HPDE6-E6E7 (cell line): Measurements from ENCODE around the gene REXO1.
"Not testable (repeated sequence)": the region's sequence is repeated elsewhere in the genome, so short reads cannot be mapped to it uniquely, and the experiment has no call there.

Experiments used
- DNase-seq: peaks from one replicate; pipeline ENCODE4 v3.0.0; 2011; ENCODE audit warnings: missing footprints; ENCODE audit errors: extremely low spot score

Gene REXO1

DNA sequence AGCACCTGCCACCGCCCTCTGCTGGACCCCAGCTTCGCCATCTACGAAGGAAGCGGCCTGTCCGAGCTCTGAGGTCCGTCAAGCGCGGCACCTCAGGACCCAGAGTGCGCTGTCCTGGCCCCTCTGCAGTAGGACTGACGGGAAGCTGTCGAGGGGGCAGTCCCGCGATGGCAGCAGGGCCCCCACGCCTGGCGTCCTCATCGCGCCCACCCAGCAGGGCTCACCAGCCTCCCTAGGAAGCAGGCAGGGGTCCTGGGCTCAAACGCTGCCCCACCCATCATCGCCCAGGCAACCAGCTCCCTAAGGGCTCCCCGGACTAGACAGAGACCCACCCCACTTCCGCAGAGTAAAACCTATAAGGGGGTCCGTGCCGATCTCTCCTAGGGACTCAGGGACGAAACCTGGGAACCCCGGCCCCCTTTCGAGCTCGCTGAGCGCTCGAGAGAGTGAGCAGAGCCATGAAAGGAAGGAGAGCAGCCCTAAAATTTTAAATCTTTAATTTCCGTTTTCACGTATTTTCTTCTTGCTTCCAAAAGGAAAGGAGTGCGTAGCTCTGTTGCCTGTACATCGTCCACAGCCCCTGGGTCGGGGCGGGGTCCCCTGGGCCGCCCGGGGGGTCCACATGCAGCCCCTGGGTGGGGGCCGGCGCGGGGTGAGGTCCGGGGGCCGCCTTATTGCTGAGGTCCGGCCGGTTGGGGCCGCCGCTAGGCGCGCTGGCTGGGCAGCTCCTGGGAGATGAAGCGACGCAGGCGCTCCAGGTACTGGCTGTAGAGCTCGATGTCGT is 28.4 kb upstream of the REXO1 start:
- not testable (repeated sequence) for DNase-seq

DNA sequence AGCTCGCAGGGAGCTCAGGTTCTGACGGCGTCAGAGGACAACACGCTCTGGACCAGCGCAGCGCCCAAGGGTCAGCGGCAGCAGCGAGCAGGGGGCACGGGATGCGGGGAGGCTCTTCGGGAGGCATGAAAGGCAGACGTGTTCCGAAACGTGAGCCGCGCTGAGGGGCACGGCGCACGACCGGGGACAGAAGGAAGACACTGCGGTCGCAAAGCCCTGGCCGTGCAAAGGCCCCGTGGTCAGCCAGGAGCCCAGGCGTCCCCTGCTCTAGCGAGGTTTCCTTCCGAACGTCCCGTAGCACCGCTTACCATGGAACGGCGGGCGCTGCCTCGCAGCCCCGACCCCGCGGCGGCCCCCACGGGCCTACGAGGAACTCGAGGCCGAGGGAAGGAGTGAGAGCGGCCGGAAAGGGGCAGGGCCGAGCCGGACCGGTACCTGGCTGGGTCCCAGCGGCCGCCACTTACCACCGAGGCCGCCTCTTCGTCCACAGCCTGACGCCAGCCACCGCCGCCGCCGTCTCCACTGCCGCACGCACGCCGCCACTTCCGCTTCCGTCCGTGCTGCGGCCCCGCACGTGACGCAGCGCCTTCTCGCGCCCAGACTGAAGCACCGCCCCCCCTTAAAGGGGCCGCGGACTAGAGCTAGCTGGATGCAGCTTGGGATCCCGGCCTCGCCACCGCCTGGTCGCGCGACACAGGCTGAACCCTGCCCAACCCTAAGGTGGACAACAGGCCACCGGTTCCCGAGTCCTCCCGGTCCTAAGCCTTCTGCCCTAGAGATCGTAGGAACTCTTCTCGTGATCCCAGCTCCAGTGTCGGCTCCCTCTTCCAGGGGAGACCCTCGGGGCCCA is 27.6 kb upstream of the REXO1 start:
- DNase-seq = no peak

DNA sequence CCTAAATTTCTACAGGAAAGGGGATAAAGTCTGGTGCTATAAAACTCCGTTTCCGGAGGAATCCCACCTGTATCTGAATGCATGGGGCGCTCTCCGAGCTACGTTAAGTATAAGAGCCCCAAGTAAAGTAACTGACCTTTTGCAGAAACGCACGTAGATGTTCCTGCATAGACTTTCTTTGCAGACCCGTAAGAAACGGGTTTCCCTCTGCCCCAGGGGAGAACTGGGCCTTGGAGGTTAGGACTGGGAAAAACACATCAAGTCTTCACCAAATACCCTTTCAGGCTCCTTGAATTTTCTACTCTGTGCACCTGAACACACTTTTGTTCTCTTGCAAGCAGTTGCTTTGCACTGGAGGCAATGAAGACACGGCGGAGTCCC is 27.0 kb upstream of the REXO1 start:
- DNase-seq = not testable (repeated sequence)

DNA sequence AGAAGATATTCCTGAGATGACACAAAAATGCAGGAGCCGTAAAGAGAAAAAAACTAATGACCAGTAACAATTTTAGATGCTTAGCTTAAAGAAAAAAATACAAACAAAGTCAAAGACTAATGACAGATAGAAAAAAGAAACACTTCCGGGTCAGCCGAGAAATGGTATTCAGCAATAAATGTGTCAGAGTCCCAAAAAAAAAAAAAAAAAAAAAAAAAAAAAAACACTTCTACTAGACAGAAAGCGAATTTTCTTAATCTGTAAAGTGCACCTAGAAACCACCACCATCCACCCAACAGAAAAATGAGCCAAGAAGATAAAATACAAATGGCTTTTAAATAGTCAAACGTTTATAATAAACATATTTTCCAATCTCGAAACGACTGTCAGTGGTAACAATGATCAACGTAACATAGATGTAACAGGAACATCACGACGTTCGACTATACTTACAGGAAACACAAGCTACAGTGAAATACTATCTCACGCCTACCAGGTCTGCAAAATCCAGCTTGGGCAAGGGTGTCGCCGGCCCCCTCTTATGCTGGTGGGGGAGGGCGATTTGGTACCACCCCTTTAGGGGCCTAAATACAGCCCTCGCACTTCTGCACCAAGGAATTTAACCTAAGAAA is 26.4 kb upstream of the REXO1 start:
- DNase-seq = no peak

DNA sequence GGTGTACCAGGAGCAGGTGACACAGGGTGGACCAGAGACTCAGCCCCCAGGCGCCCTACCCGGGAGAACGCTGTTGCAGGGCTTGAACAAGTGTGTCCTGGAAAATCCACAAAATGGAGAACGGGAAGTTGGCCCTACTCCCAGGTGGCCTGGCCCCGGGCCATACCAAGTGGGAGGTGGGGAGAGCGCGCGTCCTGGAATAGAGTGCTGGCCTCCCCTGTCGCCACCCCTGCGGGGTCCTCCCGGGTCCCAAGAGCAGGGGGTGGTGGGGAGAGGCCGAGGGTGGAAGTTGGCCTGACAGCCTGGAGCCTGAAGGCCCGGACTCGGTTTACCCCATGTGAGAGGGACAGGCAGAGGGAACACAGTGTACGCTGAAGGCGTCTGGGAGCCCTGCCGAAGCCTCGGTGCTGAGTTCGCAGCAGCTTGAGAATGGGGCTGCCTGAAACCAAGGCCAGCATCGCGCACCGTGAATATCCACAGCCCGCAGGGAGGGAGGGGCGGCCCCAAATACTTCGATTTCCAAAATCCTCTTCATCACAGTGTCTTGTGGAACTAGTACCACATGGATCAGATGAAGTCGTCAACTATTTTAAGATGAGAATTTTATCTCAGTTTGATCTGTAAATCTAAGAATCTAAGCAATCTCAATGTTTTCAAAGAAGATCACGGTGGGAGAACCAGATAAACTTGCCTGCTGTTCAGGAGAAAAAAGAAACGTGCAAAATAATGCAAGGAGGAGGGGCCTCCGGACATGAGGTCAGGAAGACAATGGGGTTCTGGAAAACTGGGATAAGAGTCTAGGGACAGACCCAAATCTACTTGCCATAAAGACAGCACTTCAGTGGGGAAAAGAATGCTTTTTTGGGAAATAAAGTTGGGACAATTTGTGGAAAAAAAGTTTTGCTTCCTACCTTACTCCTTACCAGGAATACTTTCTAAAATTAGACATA is 25.5 kb upstream of the REXO1 start:
- DNase-seq = no peak

DNA sequence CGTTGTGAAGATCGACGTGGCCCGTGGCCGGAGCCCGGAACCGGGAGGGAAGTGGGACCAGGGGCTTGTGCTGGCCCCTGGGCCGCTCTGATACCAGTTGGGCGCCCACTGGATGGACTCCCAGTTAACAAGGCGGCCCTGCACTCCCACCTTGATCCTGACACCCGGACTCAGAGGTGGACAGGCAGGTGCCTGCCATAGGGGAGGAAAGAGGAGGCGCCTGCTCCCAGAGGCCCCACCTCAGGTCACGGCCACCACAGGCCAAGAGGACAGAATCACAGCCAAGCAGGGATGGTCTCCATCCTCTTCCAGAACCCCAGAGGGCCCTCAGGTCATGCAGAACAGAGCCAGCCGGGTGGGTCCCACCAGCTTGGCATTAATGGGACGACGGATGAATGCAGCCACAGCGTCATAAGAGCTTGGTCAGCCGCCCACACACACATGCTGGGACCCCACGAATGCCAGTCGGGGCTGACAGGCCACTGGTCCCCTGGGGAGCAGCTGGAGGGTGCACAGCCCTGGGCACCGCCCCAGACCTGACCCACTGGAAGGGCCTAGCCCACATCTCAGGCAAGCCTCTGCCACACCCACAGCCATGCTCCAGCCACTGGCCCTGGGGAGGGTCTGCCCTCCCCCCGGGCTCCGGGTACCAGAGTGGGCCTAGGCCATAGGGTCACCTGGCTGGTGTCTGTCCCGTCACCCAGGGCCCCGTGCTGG is 24.7 kb upstream of the REXO1 start:
- DNase-seq = no peak

DNA sequence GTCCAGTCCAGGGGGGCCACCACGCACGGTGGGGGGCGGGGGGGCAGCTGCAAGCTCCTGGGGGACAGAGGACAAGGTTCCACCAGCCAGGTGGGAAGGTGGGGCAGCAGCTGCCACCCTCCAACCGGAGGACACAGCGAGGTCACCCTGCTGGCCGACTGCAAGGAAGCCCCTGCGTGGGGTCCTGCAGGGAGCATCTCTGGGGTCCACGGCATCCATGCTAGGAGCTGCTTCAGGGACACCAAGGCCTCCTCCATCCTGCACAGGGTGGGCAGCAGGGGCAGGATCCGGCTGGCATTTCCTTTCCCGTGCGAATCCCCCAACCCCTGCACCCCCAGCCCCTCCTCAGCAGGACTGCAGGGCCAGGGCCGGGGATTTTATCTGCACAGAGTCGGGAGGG is 23.3 kb upstream of the REXO1 start:
- DNase-seq = no peak

DNA sequence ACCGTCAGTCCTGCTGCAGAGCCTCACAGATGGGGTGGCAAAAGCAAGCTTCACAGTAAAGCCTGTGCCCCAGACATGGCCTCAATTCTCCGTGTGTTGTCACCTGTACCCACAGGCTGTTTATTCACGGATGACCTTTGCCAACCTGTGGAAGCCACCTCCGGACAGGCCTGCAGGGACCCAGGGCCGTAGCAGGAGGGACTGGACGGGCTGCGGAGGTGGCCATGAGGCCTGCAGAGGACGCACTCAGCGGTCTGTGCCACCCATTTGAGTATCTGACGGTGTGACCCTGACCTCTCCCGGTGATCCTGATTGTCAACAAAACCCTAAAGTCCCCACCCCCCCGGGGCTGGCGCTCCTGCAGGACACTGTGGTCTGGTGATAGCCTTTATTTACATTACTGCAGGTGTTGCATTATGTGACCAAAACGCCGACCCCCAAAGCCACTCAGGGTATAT is 22.9 kb upstream of the REXO1 start:
- no peak for DNase-seq

DNA sequence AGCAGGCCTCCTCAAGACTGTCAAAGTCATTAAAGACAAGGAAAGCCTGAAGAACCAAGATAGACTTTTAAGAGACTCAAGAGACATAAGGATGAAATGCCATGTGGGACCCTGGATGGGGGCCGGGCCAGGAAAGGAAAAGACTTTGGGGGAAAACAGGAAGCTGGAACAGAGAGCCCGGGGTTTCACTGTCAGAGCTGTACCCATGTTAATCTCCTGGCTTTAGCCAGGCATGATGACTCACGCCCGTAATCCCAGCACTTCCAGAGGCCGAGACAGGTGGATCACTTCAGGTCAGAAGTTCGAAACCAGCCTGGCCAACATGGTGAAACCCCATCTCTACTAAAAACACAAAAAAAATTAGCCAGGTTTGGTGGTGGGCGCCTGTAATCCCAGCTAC is 20.7 kb upstream of the REXO1 start:
- DNase-seq = no peak

DNA sequence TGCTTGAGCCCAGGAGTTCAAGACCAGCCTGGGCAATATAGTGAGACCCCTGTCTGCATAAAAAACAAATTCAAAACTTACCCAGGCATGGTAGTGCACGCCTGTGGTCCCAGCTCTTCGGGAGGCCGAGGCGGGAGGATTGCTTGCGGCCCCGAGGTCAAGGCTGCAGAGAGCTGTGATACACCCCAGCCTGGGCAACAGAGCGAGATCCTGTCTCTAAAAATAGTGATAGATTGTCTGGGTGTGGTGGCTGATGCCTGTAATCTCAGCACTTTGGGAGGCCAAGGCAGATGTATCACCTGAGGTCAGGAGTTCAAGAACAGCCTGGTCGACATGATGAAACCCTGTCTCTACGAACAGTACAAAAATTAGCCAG is 19.1 kb upstream of the REXO1 start:
- no peak for DNase-seq

DNA sequence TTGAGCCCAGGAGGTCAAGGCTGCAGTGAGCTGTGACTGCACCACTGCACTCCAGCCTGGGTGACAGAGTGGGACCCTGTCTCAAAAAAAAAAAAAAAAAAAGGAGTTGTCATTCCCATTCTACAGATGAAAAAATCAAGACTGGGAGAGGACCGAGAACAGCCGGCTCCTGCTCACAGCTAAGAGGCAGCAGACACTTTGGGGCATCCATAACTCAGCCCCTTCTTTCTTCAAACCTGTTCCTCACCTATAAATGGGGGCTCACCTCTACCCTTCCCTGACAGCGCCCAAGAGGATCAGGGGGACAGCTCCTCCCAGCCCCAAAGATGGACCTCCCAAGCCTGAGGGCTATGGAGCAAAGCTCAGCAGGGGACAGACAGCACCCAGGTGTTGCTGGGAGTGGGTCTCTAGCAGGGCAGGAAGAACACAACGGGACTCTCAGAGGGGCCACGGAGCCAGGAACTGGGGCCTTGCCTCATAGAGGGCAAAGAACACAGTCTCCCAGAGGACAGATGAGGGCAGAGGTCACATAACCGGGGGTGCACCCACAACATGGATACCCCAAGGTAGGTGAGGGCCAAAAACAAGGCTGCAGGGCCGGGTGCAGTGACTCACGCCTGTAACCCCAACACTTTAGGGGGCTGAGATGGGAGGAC is 18.5 kb upstream of the REXO1 start:
- no peak for DNase-seq

DNA sequence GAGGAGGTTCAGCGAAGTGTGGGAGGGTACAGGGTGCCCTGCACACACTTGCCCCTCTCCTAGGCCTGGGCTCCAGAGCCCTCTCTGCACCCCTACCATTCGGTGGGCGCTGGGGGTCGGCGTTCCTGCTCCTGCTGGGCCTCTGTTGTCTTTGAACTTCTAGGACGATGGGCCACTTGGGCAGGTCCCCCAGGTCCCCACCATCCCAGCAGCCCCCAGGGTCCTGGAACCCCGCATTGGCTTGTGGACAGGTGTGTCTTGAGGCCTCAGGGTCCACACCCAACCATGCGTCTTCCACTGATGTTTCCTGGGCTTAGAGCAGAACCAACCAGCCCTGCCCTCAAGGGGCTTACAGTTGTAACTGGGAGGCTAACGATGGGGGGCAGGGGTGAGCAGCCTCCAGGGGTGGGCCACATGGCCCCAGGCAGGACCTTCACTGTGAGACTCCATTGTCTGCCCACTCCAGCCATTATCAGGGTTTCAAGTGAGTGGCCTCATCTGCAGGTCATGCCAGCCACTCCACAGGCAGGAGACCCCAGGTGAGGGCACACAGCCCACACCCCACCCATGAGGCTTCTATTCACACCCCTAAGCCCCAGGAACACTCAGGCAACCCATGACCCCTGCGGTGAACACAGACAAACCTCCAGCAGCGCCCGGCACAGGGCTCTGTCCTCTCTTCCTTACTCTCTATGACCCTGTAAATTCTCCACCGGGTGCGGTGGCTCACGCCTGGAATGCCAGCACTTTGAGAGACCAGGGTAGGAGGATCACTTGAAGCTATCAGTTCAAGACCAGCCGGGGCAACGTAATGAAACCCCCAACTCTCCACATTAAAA is 17.1 kb upstream of the REXO1 start:
- DNase-seq = no peak

DNA sequence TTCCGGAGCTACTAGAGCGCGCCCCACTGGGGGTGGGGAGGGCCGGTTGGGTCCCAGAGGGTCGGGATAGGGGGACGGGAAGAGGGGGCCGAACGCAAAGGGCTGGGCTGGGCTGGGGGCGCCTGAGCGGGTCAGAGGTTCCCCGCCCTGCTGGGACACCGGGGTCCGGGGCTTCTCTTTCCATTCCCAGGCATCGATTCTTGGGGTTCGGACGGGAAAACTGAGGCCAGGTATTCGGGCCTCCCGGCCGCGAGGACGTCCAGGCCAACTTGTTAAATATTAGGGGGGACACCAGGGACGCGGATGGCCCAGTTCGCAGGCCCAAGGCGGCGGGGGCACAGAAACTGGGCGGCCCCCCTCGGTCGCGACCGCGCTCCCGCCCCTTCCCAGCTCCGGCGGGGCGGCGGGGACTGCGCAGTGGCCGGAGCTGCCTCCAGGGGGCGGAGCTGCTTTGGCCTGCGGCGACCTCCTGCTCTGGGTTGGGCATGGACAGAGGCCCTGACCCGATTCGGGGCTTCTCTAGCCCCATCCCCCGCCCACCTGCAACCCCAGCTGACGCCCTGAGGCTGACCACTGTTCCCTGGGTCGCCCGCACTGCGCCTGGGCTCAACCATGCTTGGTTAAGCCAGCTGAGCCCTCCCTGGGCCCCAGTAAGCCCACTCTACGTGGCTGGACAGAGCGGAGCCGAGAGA is 16.3 kb upstream of the REXO1 start:
- no peak for DNase-seq

DNA sequence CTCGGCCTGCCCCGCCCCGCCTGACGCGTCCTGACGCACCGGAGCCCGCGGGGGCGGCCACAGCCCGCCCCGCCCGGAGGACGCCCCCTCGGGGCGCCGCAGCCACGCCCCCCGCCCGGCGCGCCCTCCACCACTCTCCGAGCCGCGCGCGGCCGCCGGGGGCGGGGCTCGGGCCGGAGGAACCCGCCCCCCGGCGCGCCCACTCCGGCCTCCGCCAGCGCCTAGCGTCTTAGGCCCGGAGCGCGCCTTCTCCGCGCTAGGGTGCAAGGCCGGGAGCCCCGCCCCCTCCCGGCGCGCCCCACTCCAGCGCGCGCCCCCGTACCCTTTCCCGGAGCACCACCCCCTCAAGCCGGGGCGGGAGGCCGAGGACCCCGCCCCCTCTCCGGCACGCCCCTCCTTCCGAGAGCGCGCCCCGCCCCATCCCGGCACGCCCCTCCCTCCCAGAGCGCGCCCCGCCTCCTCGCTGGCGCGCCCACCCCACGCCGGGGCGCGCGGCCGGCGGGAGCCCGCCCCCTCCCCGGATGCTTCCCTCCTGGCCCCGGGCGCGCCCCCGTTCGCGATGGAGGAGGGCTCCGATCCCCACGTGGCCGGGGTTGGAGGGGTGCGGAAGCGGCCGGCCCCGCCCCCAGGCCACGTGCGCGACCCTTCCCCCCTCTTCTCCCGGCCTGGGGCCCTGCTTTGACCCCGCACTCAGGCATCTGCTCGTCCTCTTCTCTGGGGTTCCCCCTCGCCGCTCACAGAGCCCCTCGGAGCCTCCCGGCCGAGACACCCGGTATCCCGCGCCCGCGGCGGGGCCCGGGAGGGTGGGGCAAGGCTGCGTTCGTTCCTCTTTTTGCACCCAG is 15.6 kb upstream of the REXO1 start:
- no peak for DNase-seq

DNA sequence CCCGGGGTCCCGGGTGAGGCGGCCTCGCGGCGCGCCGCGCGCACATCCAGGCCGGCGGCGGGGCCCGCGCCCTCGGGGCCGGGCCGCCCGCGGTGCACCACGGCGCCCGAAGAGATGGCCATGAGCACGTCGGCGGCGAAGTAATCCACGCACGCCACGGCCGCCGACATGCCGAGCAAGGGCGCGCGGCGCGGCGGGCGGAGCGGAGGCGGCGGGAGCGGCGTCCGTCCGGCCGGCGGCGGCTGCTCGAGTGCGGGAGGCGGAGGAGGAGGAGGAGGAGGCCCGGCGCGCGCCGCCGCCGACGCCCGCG is 15.0 kb upstream of the REXO1 start, which contains the start of gene KLF16:
TSS of gene KLF16 (minus strand) at position 252 of the 310 bp plus-strand sequence. CDS start at position 170, 82 bp downstream.
- no peak for DNase-seq

DNA sequence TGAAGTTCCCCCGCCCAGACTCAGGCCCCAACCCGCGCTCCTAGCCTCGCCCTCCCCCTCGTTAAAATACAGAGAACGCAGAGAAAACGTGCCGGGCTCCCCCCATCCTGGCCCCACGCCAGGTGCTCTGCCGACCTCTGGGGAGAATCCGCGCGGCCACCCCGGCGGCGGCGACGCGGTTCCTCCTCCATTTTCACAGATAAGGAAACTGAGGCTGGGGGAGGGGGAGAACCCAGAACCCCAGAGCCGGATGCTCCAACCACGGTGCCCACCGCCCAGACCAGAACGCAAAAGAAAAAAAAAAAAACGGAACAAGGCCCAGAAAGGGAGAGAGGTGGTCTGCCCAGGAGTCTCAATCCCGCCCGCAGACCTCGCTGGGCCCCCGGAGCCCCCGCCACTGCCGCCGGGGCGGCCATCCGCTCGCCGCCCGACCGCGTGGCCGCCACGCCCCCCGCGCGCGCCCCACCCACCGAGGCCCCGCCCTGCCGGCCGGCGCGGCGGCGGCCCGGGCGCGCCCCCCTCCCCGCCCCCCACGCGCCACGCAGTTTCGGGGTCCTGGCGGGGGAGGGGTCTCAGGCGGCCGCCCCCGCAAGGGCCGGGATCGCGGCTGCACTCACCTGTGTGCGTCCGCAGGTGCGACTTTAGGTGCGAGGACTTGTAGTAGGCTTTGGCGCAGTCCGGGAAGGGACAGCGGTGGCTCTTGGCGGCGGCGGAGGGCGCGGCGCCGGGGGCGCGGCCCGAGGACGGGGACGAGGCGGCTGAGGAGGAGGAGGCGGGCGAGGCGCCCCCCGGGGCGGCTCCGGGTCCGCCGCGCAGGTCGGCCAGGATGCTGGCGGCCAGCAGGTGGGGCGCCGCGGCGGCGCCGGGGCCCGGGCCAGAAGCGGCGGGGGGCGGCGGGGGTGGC is 14.4 kb upstream of the REXO1 start:
- DNase-seq = no peak

DNA sequence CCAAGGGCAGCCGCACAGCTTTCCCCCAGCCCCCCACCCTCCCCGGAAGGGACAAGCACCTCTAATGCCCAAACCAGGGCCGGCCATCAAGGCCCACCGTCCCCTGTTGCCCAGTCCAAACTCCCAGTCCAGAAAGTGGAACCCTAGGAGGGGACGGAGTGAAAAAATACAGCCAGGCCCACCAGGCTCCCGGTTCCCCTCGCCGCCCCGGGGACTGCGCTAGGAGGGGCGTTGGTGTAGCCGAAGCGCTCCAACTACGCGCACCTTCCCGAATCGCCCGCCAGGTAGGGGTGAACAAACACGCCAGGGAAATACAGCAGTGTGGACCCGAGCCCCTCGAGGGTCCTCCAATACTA is 13.8 kb upstream of the REXO1 start:
- no peak for DNase-seq
